Neural cell (in vitro differentiated cells): Measurements from ENCODE around the gene ROBO3. TPM values are rescaled to one million over a fixed set of nuclear protein-coding genes. Genes with fewer than 3 reads are reported as not detected.

Source experiments
- H2AFZ ChIP-seq: fragments of 200-600, 300-800 bp; sonication (generic), shearing (Covaris generic); 2 replicates; pipeline ENCODE4 v1.6.0; 2014; ENCODE audit warnings: low read depth, mild to moderate bottlenecking, antibody characterized with exemption, low read length, moderate library complexity
- H3F3A ChIP-seq: fragments of 200-600 bp; shearing (Covaris generic); 2 replicates; pipeline ENCODE4 v1.6.1; 2016; ENCODE audit warnings: mild to moderate bottlenecking, moderate library complexity, mixed read lengths, antibody characterized with exemption, low read length; ENCODE audit not compliant: insufficient read depth, poor library complexity, severe bottlenecking
- H3K27ac ChIP-seq: fragments of 200-600, 300-800 bp; sonication (generic), shearing (Covaris generic); 2 replicates; pipeline ENCODE4 v1.5.1; 2014; ENCODE audit warnings: mild to moderate bottlenecking, low read length, moderate library complexity
- H3K27me3 ChIP-seq: fragments of 300-800, 200-600 bp; sonication (generic), shearing (Covaris generic); 2 replicates; pipeline ENCODE4 v1.6.0; 2014; ENCODE audit warnings: mild to moderate bottlenecking, low read depth, low read length, moderate library complexity; ENCODE audit not compliant: insufficient read depth
- H3K36me3 ChIP-seq: fragments of 300-800, 200-600 bp; sonication (generic), shearing (Covaris generic); 2 replicates; pipeline ENCODE4 v1.5.1; 2014; ENCODE audit warnings: mild to moderate bottlenecking, antibody characterized with exemption, low read length, moderate library complexity; ENCODE audit not compliant: insufficient read depth
- H3K4me2 ChIP-seq: fragments of 300-800, 200-600 bp; sonication (generic), shearing (Covaris generic); 2 replicates; pipeline ENCODE4 v1.6.0; 2014; ENCODE audit warnings: mild to moderate bottlenecking, low read length
- H3K4me3 ChIP-seq: fragments of 300-800, 200-600 bp; sonication (generic), shearing (Covaris generic); 2 replicates; pipeline ENCODE4 v1.5.1; 2014; ENCODE audit warnings: mild to moderate bottlenecking, low read length, moderate library complexity
- H3K79me2 ChIP-seq: fragments of 200-600 bp; shearing (Covaris generic); replicated peaks from 2 replicates; pipeline ENCODE4 v1.6.0; 2014; ENCODE audit warnings: mild to moderate bottlenecking, low read length, moderate library complexity; ENCODE audit not compliant: insufficient read depth
- H3K9ac ChIP-seq: fragments of 300-800, 200-600 bp; sonication (generic), shearing (Covaris generic); 2 replicates; pipeline ENCODE4 v1.6.1; 2016; ENCODE audit warnings: mild to moderate bottlenecking, low read length, mixed read lengths
- H3K9me2 ChIP-seq: fragments of 200-600 bp; shearing (Covaris generic); 2 replicates; pipeline ENCODE4 v1.6.1; 2016; ENCODE audit warnings: mild to moderate bottlenecking, low read length, mixed read lengths; ENCODE audit not compliant: insufficient read depth
- H3K9me3 ChIP-seq: fragments of 200-600, 300-800 bp; sonication (generic), shearing (Covaris generic); 2 replicates; pipeline ENCODE4 v1.6.1; 2016; ENCODE audit warnings: mild to moderate bottlenecking, mixed run types, low read length, moderate library complexity, mixed read lengths
- H4K20me1 ChIP-seq: fragments of 200-600 bp; shearing (Covaris generic); 2 replicates; pipeline ENCODE4 v1.6.1; 2016; ENCODE audit warnings: mild to moderate bottlenecking, mixed run types; ENCODE audit not compliant: insufficient read depth
- CTCF ChIP-seq: fragments of 450-650 bp; IDR thresholded peaks from 2 replicates; pipeline ENCODE4 v1.5.1; 2014; ENCODE audit warnings: antibody characterized with exemption, mild to moderate bottlenecking, moderate library complexity; ENCODE audit not compliant: poor library complexity, severe bottlenecking
- EP300 ChIP-seq: fragments of 450-650 bp; conservative IDR thresholded peaks from 2 replicates; pipeline ENCODE4 v1.6.1; 2014; ENCODE audit warnings: antibody characterized with exemption, mild to moderate bottlenecking, moderate library complexity; ENCODE audit not compliant: poor library complexity, severe bottlenecking
- EZH2 ChIP-seq: fragments of 200-600, 300-800 bp; shearing (Covaris generic), sonication (generic); IDR thresholded peaks from 2 replicates; pipeline ENCODE4 v1.6.1; 2014; ENCODE audit warnings: antibody characterized with exemption, low read length, borderline replicate concordance, mild to moderate bottlenecking; ENCODE audit not compliant: insufficient read depth, poor library complexity, severe bottlenecking
- MXI1 ChIP-seq: fragments of 450-650 bp; conservative IDR thresholded peaks from 2 replicates; pipeline ENCODE4 v1.6.1; 2014; ENCODE audit warnings: antibody characterized with exemption, mild to moderate bottlenecking; ENCODE audit not compliant: poor library complexity, severe bottlenecking
- POLR2AphosphoS5 ChIP-seq: IDR thresholded peaks from 2 replicates; pipeline ENCODE4 v1.6.1; 2012
- RAD21 ChIP-seq: fragments of 450-650 bp; conservative IDR thresholded peaks from 2 replicates; pipeline ENCODE4 v1.6.1; 2014; ENCODE audit warnings: antibody characterized with exemption, mild to moderate bottlenecking, moderate library complexity
- REST ChIP-seq: IDR thresholded peaks from 2 replicates; pipeline ENCODE4 v1.6.1; 2012; ENCODE audit warnings: borderline replicate concordance
- SMC3 ChIP-seq: fragments of 450-650 bp; conservative IDR thresholded peaks from 2 replicates; pipeline ENCODE4 v1.6.1; 2014; ENCODE audit warnings: antibody characterized with exemption, mild to moderate bottlenecking, moderate library complexity; ENCODE audit not compliant: poor library complexity
- TAF1 ChIP-seq: IDR thresholded peaks from 2 replicates; pipeline ENCODE4 v1.6.1; 2012; ENCODE audit warnings: low read depth
- polyA plus RNA-seq: library from polyadenylated mRNA; depleted of rRNA; stranded (reverse); fragments of >200 nt; gene quantifications from 2 replicates; pipeline ENCODE4 v1.2.3, GENCODE V29; 2014

Gene ROBO3
- polyA plus RNA-seq, 1 donor from 2014 or later, result 12.8 TPM

GRCh38 chr11:124832571-124832970 is 32.7 kb upstream of the ROBO3 start:
- H3K27ac ChIP-seq, result no peak overlapping the region
- H3K27me3 ChIP-seq, result no peaks in the 10 kb centered on the region
- TF ChIP-seq CTCF (no peak), MXI1 (no peak), EP300 (no peak), REST (no peak), TAF1 (no peak), POLR2AphosphoS5 (no peak), EZH2 (no peak), SMC3 (no peak), RAD21 (no peak)
- no peaks in the 10 kb centered on the region for H3F3A ChIP-seq
- H3K9me2 ChIP-seq, result no peaks in the 10 kb centered on the region
- no peaks in the 10 kb centered on the region for H3K36me3 ChIP-seq
- no peaks in the 10 kb centered on the region for H4K20me1 ChIP-seq
- no peaks in the 10 kb centered on the region for H3K79me2 ChIP-seq
- H3K4me2 ChIP-seq, result no peak overlapping the region
- H2AFZ ChIP-seq, result no peak overlapping the region
- no peak overlapping the region for H3K9ac ChIP-seq
- no peak overlapping the region for H3K4me3 ChIP-seq
- no peaks in the 10 kb centered on the region for H3K9me3 ChIP-seq

GRCh38 chr11:124834526-124835180 is 30.6 kb upstream of the ROBO3 start:
- Histone ChIP-seq H3K4me2 (no peak overlapping the region), H4K20me1 (no peaks in the 10 kb centered on the region), H3K79me2 (no peaks in the 10 kb centered on the region), H3K36me3 (no peaks in the 10 kb centered on the region), H2AFZ (no peak overlapping the region), H3K9me2 (no peaks in the 10 kb centered on the region), H3K9me3 (no peaks in the 10 kb centered on the region), H3K27me3 (peaks cover 19% of the 10 kb centered on the region), H3K4me3 (no peak overlapping the region), H3F3A (no peaks in the 10 kb centered on the region), H3K27ac (no peak overlapping the region), H3K9ac (no peak overlapping the region)
- TF ChIP-seq CTCF (no peak), POLR2AphosphoS5 (no peak), RAD21 (no peak), SMC3 (no peak), TAF1 (no peak), EP300 (no peak), REST (no peak), EZH2 (no peak), MXI1 (no peak)
